EH (cell line): Measurements from ENCODE around the gene LYRM4.
"Not testable (repeated sequence)": the region's sequence is repeated elsewhere in the genome, so short reads cannot be mapped to it uniquely, and the experiment has no call there.

Experiments
- DNase-seq: peaks from one replicate; pipeline ENCODE4 v3.0.0-alpha.2; 2015; ENCODE audit warnings: low read depth

Gene LYRM4

DNA sequence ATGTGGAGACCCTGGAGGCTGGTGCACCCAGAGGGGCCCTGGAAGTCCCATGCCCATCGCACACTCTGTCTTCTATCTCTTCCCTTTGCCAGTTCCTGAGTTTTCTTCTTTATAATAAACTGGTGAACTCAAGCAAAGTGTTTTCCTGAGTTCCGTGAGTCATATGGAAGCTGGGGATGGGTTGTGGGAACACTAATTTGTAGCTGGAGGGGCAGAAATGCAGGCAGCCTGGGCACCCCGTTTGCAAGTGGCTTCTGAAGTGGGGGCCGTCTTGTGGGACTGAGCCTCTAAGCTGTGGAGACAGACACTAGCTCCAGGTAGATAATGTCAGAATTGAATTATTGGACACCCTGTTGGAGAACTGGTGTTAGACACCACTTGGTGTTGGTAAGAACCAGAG is 178.8 kb downstream of the LYRM4 start:
- DNase-seq: peak; percentile 59

DNA sequence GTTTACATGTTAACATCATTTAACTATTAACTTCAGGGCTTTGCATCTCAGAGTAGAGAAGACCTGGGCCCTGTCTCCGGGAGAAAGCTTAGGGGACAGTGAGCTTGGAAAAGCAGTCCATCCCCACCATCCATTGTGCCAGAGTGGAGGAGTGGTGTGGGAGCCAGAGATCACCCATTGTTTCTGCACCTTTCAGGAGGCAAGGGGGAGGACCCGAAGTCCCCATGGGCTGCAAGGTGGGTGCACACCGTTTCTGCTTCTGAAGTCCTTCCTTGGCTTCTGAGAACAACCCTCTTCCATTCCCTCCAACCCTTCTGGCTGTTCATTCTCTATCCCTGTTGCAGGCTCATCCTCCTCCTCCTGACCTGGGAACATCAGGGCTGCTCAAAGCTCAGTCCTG is 179.6 kb downstream of the LYRM4 start:
- no peak for DNase-seq

DNA sequence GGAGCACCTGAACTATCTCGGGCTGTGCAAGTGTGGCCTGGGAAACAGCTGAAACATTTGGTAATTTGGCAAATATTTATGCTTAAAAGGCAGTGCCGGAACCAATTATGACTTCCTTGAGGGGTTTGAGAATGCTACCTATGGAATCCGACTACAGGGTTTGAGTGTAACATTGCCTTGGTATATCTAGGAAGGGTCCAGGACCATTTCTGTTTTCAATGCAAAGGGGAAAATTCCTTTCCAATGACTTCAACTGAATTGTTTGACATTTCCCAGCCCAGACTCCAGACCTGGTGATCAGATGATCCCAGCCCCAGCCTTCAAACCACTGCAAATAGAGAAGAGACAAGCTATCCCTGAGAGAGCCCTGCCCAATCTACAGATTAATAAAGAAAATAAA is 180.2 kb downstream of the LYRM4 start:
- peak; percentile 19 for DNase-seq

DNA sequence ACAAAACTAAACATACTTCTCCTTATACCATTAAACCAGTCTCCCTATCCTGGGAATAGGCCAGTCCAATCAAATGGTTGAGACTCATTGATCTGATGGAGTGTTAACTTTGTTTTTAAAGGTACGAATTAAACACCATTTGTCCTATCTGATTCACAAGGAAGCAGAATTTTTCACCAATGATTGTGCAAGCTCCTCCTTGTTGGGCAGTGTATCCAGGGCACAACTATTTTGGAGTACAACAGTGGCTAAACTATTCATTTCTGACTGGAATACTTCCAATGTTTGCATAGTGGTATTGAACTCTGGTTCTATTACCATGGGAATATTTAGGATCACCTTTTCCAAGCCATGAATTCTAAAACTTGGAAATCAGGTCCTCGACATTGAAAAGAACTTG is 181.1 kb downstream of the LYRM4 start:
- no peak for DNase-seq

GRCh38 chr6:5078121-5078669 is 182.6 kb downstream of the LYRM4 start:
- DNase-seq: peak; percentile 27

GRCh38 chr6:5076931-5077330 is 183.8 kb downstream of the LYRM4 start:
- DNase-seq: no peak

GRCh38 chr6:5073992-5074391 is 186.8 kb downstream of the LYRM4 start:
- DNase-seq: no peak

GRCh38 chr6:5072440-5072839 is 188.3 kb downstream of the LYRM4 start:
- no peak for DNase-seq

DNA sequence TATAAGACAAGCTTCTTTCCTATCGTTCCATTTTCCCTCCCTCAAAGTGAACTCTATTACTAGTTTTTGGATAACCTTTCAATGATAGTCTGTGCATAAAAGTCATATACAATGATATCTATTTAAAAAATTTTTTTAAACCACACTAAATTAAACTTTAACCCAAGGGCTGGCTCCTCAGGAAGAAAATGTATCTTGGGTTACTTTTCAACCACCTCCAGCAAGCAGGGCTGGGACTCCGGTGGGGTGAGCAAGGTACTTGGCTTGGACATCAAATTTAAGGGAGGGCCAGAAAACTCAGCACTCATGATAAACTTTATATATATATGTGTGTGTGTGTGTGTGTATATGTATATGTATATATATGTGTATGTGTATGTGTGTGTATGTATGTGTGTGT is 189.5 kb downstream of the LYRM4 start:
- DNase-seq: no peak

- no peak for DNase-seq
Measured at GRCh38 chr6:5068153-5068751, 192.5 kb downstream of the LYRM4 start.

DNA sequence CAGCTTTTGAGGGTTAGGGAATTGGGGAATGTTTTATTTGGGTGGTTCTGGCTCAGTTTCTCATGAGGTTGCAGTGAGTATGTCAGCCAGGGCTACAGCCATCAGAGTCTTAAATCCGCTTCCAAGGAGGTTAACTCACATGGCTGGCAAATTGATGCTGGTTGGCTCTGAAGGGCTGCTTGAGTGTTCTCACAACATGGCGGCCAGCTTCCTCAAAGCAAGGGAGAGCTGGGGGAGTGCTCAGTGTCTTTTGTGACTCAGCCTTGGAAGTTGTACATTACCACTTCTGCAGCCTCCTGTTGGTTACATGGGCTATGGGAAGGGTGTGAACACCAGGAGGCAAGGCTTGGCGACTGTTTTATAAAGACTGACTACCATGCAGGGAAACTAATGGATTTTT is 193.4 kb downstream of the LYRM4 start:
- DNase-seq: no peak

DNA sequence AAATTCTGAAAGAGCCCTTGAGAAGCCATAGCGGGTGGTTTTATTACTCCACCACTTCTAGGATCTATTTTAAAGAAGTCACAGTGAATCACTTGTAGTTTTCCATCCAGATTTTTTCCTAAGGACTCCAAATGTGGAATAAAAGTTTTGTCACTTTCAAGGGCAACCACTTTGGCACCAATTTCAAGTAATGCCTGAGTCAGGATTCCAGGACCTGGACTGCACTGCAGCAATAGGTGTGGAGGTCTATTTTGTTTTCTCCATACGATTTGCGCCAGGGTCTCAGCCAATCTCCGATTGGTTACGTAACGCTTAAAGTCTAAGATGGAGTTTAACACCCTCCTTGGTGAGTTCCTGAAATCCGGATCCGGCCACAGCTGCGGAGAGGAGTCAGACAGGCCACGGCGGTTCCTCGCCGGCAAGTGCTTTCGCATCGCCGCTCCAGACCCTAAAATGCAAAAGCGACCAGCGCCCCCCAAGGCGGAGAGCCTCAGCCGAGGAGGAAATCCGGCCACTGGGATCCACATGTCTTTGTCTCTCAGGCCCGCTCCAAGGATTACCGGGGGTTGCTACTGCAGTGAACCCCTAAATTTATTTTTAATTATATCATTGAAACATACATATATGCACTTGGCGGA is 194.2 kb downstream of the LYRM4 start:
- no peak for DNase-seq

- DNase-seq: no peak
Measured at GRCh38 chr6:5063617-5064016, 197.1 kb downstream of the LYRM4 start.

DNA sequence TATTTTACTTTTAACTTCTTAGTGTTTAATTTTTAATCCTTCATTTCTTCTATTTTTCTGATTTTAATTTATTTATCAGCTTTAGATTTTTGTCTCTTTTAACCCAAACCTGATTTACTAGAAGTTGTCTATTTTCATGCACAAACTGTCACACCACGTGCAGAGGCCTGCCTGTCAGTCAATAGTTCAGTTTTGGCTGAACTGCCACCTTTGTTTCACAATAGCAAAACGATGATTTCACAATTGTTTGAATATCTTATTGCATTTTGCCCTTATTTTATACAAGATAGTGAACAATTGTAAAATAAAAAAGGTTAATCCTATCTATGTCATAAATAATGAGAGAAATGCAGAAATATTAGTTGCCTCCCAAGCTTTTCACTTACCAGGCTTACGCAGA is 199.6 kb downstream of the LYRM4 start:
- no peak for DNase-seq

- DNase-seq: not testable (repeated sequence)
Measured at GRCh38 chr6:5060439-5060838, 200.3 kb downstream of the LYRM4 start.

DNA sequence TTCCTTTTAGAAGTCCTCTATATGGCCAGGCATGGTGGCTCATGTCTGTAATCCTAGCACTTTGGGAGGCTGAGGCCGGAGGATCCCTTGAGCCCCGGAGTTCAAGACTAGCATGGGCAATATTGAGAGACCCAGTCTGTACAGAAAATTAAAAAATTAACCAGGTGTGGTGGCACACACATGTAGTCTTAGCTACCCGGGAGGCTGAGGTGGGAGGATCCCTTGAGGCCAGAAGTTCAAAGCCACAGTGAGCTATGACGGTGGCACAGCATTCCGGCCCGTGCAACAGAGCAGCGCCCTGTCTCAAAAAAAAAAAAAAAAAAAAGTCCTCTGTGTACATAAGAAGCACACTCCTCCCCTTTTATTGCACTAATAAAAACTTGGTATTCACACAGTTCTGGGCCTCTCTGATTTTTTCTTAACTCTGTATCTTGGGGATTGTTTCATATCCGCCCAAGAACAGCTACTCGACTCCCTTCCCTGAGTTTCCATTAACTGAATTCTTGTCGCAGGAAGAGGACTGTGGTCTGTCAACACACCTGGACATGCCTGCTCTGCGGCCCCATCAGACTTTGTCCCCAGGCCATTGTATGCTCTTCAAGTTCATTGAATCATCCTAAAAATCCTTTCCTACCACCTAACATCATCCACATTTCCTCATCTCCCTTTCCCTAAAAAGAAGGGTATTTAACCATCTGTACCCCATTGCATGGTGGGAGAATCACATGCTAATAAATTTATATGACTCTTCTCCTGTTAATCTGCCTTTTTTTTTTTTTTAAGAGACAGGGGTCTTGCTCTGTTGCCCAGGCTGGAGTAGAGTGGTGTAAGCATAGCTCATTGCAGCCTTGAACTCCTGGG is 201.5 kb downstream of the LYRM4 start:
- no peak for DNase-seq
